HepG2 (cell line): ENCODE results near the gene TENT5A. TPM values are rescaled to one million over a fixed set of nuclear protein-coding genes. Genes with fewer than 3 reads are reported as not detected.

Source experiments
- ATAC-seq: fragments of 200-7000 bp; cut with Tn5 transposase; 3 replicates; pipeline ENCODE4 v1.9.1; 2020; ENCODE audit warnings: mild to moderate bottlenecking, moderate library complexity
- BruUV-seq: library from RNA; stranded (reverse); fragments of 400-500 nt; replicated peaks from 2 replicates; lab custom pipeline; 2021; lab: Mats Ljungman, UMichigan
- CTCF ChIA-PET: fragments of 300-600 bp; formaldehyde crosslinking; extraction: SDS; loops from one replicate; lab custom pipeline; 2021; ENCODE audit warnings: low total read pairs, inconsistent platforms, low intra/inter-chr PET ratio; lab: Yijun Ruan, JAX
- POLR2A ChIA-PET: fragments of 350-600 bp; sonication (Branson Sonifier 250); formaldehyde crosslinking; loops from one replicate; lab custom pipeline; 2020; ENCODE audit warnings: antibody characterized with exemption, inconsistent platforms; lab: Yijun Ruan, JAX
- DNase-seq: peaks from one replicate; pipeline ENCODE4 v3.0.0-alpha.2; 2015; ENCODE audit warnings: low spot score
- FAIRE-seq: peaks from 3 replicates; lab custom pipeline; 2011; peaks lifted over from hg19 to GRCh38; lab: Jason Lieb, UNC
- H2AFZ ChIP-seq: one replicate; pipeline ENCODE4 v1.6.1; 2011; ENCODE audit warnings: low read length, inconsistent platforms
- H3K27ac ChIP-seq: fragments of 300-600 bp; 3 replicates; pipeline ENCODE4 v1.8.0; 2011; ENCODE audit warnings: mixed run types, mild to moderate bottlenecking, mixed read lengths, low read length, inconsistent platforms; ENCODE audit not compliant: insufficient read depth; ENCODE audit errors: extremely low read length
- H3K27me3 ChIP-seq, 2 experiments: fragments of 200-600 bp in 1 of 2; 2 replicates in 1 of 2; 3 replicates in 1 of 2; pipeline versions ENCODE4 v1.6.0 to v1.8.0; 2011; ENCODE audit warnings: low read length in 2 of 2, mild to moderate bottlenecking in 2 of 2, moderate library complexity in 2 of 2, inconsistent platforms in 1 of 2; ENCODE audit not compliant: insufficient read depth in 2 of 2, control insufficient read depth in 1 of 2
- H3K36me3 ChIP-seq, 2 experiments: fragments of 200-600 bp in 1 of 2; replicated peaks in 1 of 2; 2 replicates in 1 of 2; 3 replicates in 1 of 2; pipeline versions ENCODE4 v1.5.1 to v1.8.0; 2011; ENCODE audit warnings: low read length in 2 of 2, inconsistent platforms in 1 of 2; ENCODE audit not compliant: insufficient read depth in 2 of 2, control insufficient read depth in 1 of 2
- H3K4me1 ChIP-seq: 2 replicates; pipeline ENCODE4 v1.5.1; 2012; ENCODE audit warnings: low read length, inconsistent platforms; ENCODE audit not compliant: insufficient read depth
- H3K4me2 ChIP-seq: 2 replicates; pipeline ENCODE4 v1.6.0; 2011; ENCODE audit warnings: low read depth, low read length, inconsistent platforms
- H3K4me3 ChIP-seq, 3 experiments: fragments of 200-600 bp in 1 of 3; sonication (generic), shearing (Covaris generic) in 1 of 3; replicated peaks in 1 of 3; 2 replicates each; pipeline ENCODE4 v1.5.1; 2011 to 2016; ENCODE audit warnings: low read length in 3 of 3, inconsistent platforms in 2 of 3, low read depth in 2 of 3, mild to moderate bottlenecking in 2 of 3, control low read depth in 1 of 3, mixed read lengths in 1 of 3; ENCODE audit not compliant: insufficient read depth in 1 of 3
- H3K79me2 ChIP-seq: one replicate; pipeline ENCODE4 v1.6.1; 2011; ENCODE audit warnings: low read length, inconsistent platforms; ENCODE audit not compliant: insufficient read depth
- H3K9ac ChIP-seq: 2 replicates; pipeline ENCODE4 v1.6.0; 2011; ENCODE audit warnings: mild to moderate bottlenecking, low read depth, low read length, inconsistent platforms; ENCODE audit not compliant: insufficient read depth
- H3K9me3 ChIP-seq: 2 replicates; pipeline ENCODE4 v1.5.1; 2012; ENCODE audit warnings: mild to moderate bottlenecking, low read length
- H4K20me1 ChIP-seq: 2 replicates; pipeline ENCODE4 v1.6.0; 2011; ENCODE audit warnings: inconsistent platforms, mild to moderate bottlenecking, low read length, moderate library complexity; ENCODE audit not compliant: insufficient read depth
- ARID3A ChIP-seq: IDR thresholded peaks from 2 replicates; pipeline ENCODE4 v1.6.1; 2012; ENCODE audit warnings: low read depth, low read length, improper control_type of control experiment
- BRD4 ChIP-seq: sonication (generic); formaldehyde crosslinking; IDR thresholded peaks from 2 replicates; pipeline ENCODE4 v1.4.0; 2020; ENCODE audit warnings: missing genetic modification reagents
- NFE2L1 ChIP-seq: sonication (generic); formaldehyde crosslinking; IDR thresholded peaks from 2 replicates; pipeline ENCODE4 v1.4.0; 2020; ENCODE audit warnings: missing genetic modification reagents, mild to moderate bottlenecking, borderline replicate concordance
- SIN3B ChIP-seq: fragments of 150-350 bp; IDR thresholded peaks from 2 replicates; pipeline ENCODE4 v1.6.1; 2014; ENCODE audit warnings: low read length
- SMYD3 ChIP-seq: sonication (generic); formaldehyde crosslinking; IDR thresholded peaks from 2 replicates; pipeline ENCODE4 v1.8.1; 2023; ENCODE audit warnings: mild to moderate bottlenecking, missing genetic modification reagents
- ZNF672 ChIP-seq: sonication (generic); formaldehyde crosslinking; IDR thresholded peaks from 2 replicates; pipeline ENCODE4 v1.8.1; 2022; ENCODE audit warnings: missing genetic modification reagents
- WGBS: methylation state at CpG from one replicate; pipeline ENCODE4 v1.1.6; 2017; ENCODE audit warnings: low lambda C conversion rate; 5-methylcytosine and 5-hydroxymethylcytosine counted together
- in situ Hi-C: cut with HindIII; loops from 2 replicates; pipeline ENCODE4 v1.10.0; 2017; ENCODE audit warnings: low pct_unique_long_range_greater_than_20kb; ENCODE audit not compliant: extremely low pct_ligation_motif_present
- intact Hi-C: fragments of 100-400 bp; cut with micrococcal nuclease; formaldehyde crosslinking; loops from one replicate; pipeline ENCODE4 v1.10.0; 2022; ENCODE audit not compliant: unreplicated experiment
- polyA plus RNA-seq, 8 experiments: library from polyadenylated mRNA; depleted of rRNA in 3 of 8; stranded (reverse) in 7 of 8; unstranded in 1 of 8; fragments of >200 nt; fragmentation: Illumina TruSeq in 4 of 8; extraction: Trizol in 4 of 8; gene quantifications; 2 replicates each; pipeline versions ENCODE4 v1.2.1 to v1.2.3, GENCODE V29; 2011 to 2016; ENCODE audit warnings: low read depth in 4 of 8, missing spikeins in 1 of 8, mixed read lengths in 1 of 8; ENCODE audit not compliant: insufficient read depth in 1 of 8
- total RNA-seq, 5 experiments: library from RNA; depleted of rRNA; stranded (reverse); fragments of >200 nt; fragmentation: Illumina TruSeq; extraction: Trizol; gene quantifications; 2 replicates each; pipeline ENCODE4 v1.2.3, GENCODE V29; 2016; ENCODE audit warnings: low read depth in 1 of 5

TENT5A gene
- total and polyA plus RNA-seq, 2 of the 13 experiments (the other 11 are each of a cell fraction or from before 2014, with no cell fraction given) = 8.0 to 13.8 TPM

- 47% methylated on average over 2 of the region's 2 CpGs for WGBS
- POLR2A ChIA-PET = no interaction called here
- BruUV-seq = no TSS peak
- no peak for DNase-seq
- intact Hi-C loops = no loop called here
- Histone ChIP-seq H3K79me2 (no peaks in the 10 kb centered on the region), H3K9ac (no peak overlapping the region)
- TF ChIP-seq NFE2L1 (CRISPR knock-in tag) (no peak), BRD4 (no peak)
- TF ChIP-seq, all 625 proteins: peak for 0
- CTCF ChIA-PET = no interaction called here
- no peaks in the 10 kb centered on the region for H4K20me1 ChIP-seq
- H3K9me3 ChIP-seq = peaks cover 6% of the 10 kb centered on the region; the same call in 1 of the 2 replicates
- no peak overlapping the region for H2AFZ ChIP-seq
- no peak overlapping the region for H3K4me3 ChIP-seq
- H3K27ac ChIP-seq = no peak overlapping the region
- H3K4me2 ChIP-seq = no peak overlapping the region
- in situ Hi-C loops = no loop called here
- H3K27me3 ChIP-seq = no peaks in the 10 kb centered on the region
- peaks cover 33% of the 10 kb centered on the region for H3K4me1 ChIP-seq
- FAIRE-seq = no peak
- H3K36me3 ChIP-seq = no peaks in the 10 kb centered on the region
- no peak for ATAC-seq
Measured at GRCh38 chr6:81783893-81784292, 31.4 kb upstream of the TENT5A start.

- intact Hi-C loops (no loop called here), in situ Hi-C loops (no loop called here)
- no peaks in the 10 kb centered on the region for H3K79me2 ChIP-seq
- H4K20me1 ChIP-seq = no peaks in the 10 kb centered on the region
- TF ChIP-seq ZNF672 = no peak
- no peak for TF ChIP-seq SMYD3 (CRISPR knock-in tag)
- TF ChIP-seq SIN3B = no peak
- TF ChIP-seq ARID3A = no peak
- no peaks in the 10 kb centered on the region for H3K36me3 ChIP-seq
- no peak overlapping the region for H3K9ac ChIP-seq
- ChIA-PET CTCF (no interaction called here), POLR2A (no interaction called here)
- no peak overlapping the region for H2AFZ ChIP-seq
- BruUV-seq = no TSS peak
- FAIRE-seq = no peak
- H3K4me2 ChIP-seq = no peak overlapping the region
- H3K4me3 ChIP-seq = no peak overlapping the region
- WGBS = 92% methylated on average over 2 of the region's 2 CpGs
- peaks cover 30% of the 10 kb centered on the region for H3K4me1 ChIP-seq
- H3K9me3 ChIP-seq = peaks cover 6% of the 10 kb centered on the region; the same call in 1 of the 2 replicates
- H3K27ac ChIP-seq = no peak overlapping the region
- no peak for ATAC-seq
- no peak for DNase-seq
- no peaks in the 10 kb centered on the region for H3K27me3 ChIP-seq
Measured at GRCh38 chr6:81781624-81782023, 29.1 kb upstream of the TENT5A start.
